Heart right ventricle (tissue), 16 donors: ENCODE data around the gene ABCA4. TPM values are rescaled to one million over a fixed set of nuclear protein-coding genes. Genes with fewer than 3 reads are reported as not detected.

Source experiments
- ATAC-seq, 8 donors: fragments of 200-7000 bp; cut with Tn5 transposase; one replicate each; pipeline ENCODE4 v1.9.1; 2020; ENCODE audit warnings: mild to moderate bottlenecking in 8 of 8, moderate library complexity in 8 of 8, moderate number of reproducible peaks in 1 of 8
- DNase-seq, 2 donors: peaks; one replicate each; pipeline ENCODE4 v3.0.0-alpha.2; 2020
- H3K27ac ChIP-seq, 10 donors: fragments of 200-600 bp; sonication (generic) in 2 of 10; one replicate each; pipeline versions ENCODE4 v1.5.0 to v1.8.0; 2020 to 2022; ENCODE audit warnings: mild to moderate bottlenecking in 3 of 10
- H3K27me3 ChIP-seq, 7 donors: fragments of 200-600 bp; one replicate each; pipeline ENCODE4 v1.8.0; 2021 to 2022; ENCODE audit warnings: mild to moderate bottlenecking in 2 of 7
- H3K36me3 ChIP-seq, 9 donors: fragments of 200-600 bp; sonication (generic) in 1 of 9; one replicate each; pipeline versions ENCODE4 v1.5.0 to v1.8.0; 2020 to 2022; ENCODE audit warnings: mild to moderate bottlenecking in 2 of 9
- H3K4me1 ChIP-seq, 9 donors: fragments of 200-600 bp; sonication (generic) in 1 of 9; one replicate each; pipeline versions ENCODE4 v1.5.0 to v1.8.0; 2020 to 2022; ENCODE audit warnings: mild to moderate bottlenecking in 4 of 9
- H3K4me3 ChIP-seq, 10 donors: fragments of 200-600 bp; sonication (generic) in 2 of 10; one replicate each; pipeline versions ENCODE4 v1.5.0 to v1.8.0; 2020 to 2022; ENCODE audit warnings: mild to moderate bottlenecking in 7 of 10, moderate library complexity in 2 of 10
- H3K9me3 ChIP-seq, 11 donors: fragments of 200-600 bp in 10 of 11; sonication (generic) in 2 of 11; one replicate each; pipeline versions ENCODE4 v1.5.0 to v1.8.0; 2013 to 2022; ENCODE audit warnings: mild to moderate bottlenecking in 2 of 11, control low read depth in 1 of 11, moderate library complexity in 1 of 11
- WGBS, 2 donors: extraction: QIAGEN DNeasy Blood & Tissue Kit; methylation state at CpG; one replicate each; pipeline ENCODE4 v1.1.7; 2013; ENCODE audit warnings: inconsistent platforms in 1 of 2; 5-methylcytosine and 5-hydroxymethylcytosine counted together
- intact Hi-C, 10 donors: fragments of 100-400 bp; cut with DNase I; formaldehyde crosslinking; loops; one replicate each; pipeline versions ENCODE4 v1.11.1 to v1.14.2; 2022
- polyA plus RNA-seq, 2 donors: library from polyadenylated mRNA; stranded (reverse); fragments of 200-250 nt; gene quantifications; one replicate each; pipeline ENCODE4 v1.2.3, GENCODE V29; 2013
- total RNA-seq, 10 donors: library from RNA; stranded (reverse); fragmentation: NEBNext Ultra II Directional in 3 of 10; extraction: Animal tissue kit (Norgen Biotek cat#: 25700) in 3 of 10; gene quantifications; one replicate each; pipeline versions ENCODE4 v1.2.1 to v1.2.4, GENCODE V29; 2021 to 2023
- TF ChIP-seq, protein P1 (sequence below), 9 donors: fragments of 200-600 bp; sonication (generic) in 2 of 9; IDR thresholded peaks; one replicate each; pipeline versions ENCODE4 v1.5.0 to v1.8.0; 2021 to 2022; ENCODE audit warnings: antibody characterized with exemption in 9 of 9, mild to moderate bottlenecking in 5 of 9, moderate library complexity in 1 of 9
- donor health status: Arrhythmogenic right ventricular cardiomyopathy.
- donor health status: ischemic (EF 13 %, LVEDD 7.1; RV severe dilation, severe dysfunction).
- donor health status: healthy with polysubstance abuse.
- donor health status: DM: no; HTN: yes; CAD: no.
- donor health status: DM: no; HTN: no; CAD: no.
- donor health status: ischemic (EF 25% LVEDD 6.9; RV normal size, moderate dysfunction).
- donor health status: ischemic (EF 25% LVEDD 5.7; RV mildly dilated, moderate dysfunction).
- donor health status: healthy.
- donor health status: DM: yes; HTN: yes; CAD: no.
- donor health status: Ischemic cardiomyopathy.
- donor health status: ischemic (EF 35%, LVEDD 5.7; RV mildly dilated, moderate dysfunction).
- donor health status: nonischemic (EF 11% LVEDD 7.7; RV severe dilation, severe dysfunction).
- donor health status: DM: yes; HTN: yes; CAD: no.
- donor health status: PGD.
- donor health status: ischemic (EF 29% LVEDD 5.4; RV normal size, mild dysfunction).
- donor health status: nonischemic (EF 23%, LVEDD 6.1; RV moderate dilation, normal function).

Gene ABCA4
- total and polyA plus RNA-seq, 12 donors: 0.05 to 0.66 (median 0.21) TPM

DNA sequence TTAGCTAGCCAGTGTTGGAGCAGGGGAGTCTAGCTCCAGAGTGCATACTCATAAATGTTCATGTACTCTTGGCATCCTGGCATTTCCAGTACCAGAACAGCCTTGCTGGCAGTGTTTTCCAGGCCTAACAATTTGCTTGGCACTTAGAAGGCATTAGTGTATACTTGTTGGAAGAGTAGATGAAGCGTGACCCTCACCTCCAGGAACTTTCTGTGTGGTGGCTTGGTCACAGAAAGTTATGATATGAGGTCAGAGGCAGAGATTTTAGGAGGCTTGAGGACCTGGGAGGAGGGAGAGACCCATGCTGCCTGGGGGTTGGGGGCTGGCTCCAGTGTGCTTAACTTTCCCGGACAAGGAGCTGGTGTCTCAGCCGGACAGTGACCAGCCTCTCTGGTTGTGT is 159.0 kb downstream of the ABCA4 start:
- Histone ChIP-seq H3K4me1 (no peaks in the 10 kb centered on the region), H3K27ac (no peak overlapping the region), H3K36me3 (no peaks in the 10 kb centered on the region), H3K27me3 (no peaks in the 10 kb centered on the region), H3K9me3 (peaks cover 0 to 3% (median 0%) of the 10 kb centered on the region in 11 donors), H3K4me3 (no peak overlapping the region)
- ATAC-seq (no peak), DNase-seq (no peak)
- TF ChIP-seq, protein P1, sequence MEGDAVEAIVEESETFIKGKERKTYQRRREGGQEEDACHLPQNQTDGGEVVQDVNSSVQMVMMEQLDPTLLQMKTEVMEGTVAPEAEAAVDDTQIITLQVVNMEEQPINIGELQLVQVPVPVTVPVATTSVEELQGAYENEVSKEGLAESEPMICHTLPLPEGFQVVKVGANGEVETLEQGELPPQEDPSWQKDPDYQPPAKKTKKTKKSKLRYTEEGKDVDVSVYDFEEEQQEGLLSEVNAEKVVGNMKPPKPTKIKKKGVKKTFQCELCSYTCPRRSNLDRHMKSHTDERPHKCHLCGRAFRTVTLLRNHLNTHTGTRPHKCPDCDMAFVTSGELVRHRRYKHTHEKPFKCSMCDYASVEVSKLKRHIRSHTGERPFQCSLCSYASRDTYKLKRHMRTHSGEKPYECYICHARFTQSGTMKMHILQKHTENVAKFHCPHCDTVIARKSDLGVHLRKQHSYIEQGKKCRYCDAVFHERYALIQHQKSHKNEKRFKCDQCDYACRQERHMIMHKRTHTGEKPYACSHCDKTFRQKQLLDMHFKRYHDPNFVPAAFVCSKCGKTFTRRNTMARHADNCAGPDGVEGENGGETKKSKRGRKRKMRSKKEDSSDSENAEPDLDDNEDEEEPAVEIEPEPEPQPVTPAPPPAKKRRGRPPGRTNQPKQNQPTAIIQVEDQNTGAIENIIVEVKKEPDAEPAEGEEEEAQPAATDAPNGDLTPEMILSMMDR (IDR thresholded peaks at IDR 0.05): no peak
- 96 to 97% methylated on average over 3 of the region's 3 CpGs for WGBS, 2 donors
- intact Hi-C loops: no loop called here

DNA sequence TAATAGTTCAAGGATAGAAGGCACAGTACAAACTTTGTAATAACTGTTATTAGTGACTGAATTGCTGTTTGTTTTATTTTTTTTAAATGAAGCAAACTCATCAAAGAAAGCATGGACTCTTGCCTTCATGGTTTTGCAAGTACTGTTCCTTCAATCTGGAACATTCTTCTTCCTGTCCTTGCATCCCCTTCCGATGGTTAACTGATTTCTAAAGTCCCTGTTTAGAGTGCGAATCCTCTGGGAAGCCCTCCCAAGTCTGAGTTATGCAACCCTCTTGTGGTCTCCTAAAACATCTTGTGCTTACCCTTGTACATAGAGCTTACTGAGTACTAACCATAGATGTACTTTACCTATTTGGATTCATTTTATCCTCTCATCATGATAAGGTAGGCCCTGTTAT is 159.5 kb downstream of the ABCA4 start:
- no peak overlapping the region for H3K27ac ChIP-seq
- H3K4me1 ChIP-seq: no peaks in the 10 kb centered on the region
- 78 to 89% methylated on average over 2 of the region's 2 CpGs for WGBS, 2 donors
- H3K9me3 ChIP-seq: peaks cover 0 to 8% (median 2%) of the 10 kb centered on the region in 11 donors
- no peak overlapping the region for H3K4me3 ChIP-seq
- DNase-seq (no peak), ATAC-seq (no peak)
- intact Hi-C loops: no loop called here
- no peaks in the 10 kb centered on the region for H3K27me3 ChIP-seq
- TF ChIP-seq, protein P1 (IDR thresholded peaks at IDR 0.05): no peak
- no peaks in the 10 kb centered on the region for H3K36me3 ChIP-seq

DNA sequence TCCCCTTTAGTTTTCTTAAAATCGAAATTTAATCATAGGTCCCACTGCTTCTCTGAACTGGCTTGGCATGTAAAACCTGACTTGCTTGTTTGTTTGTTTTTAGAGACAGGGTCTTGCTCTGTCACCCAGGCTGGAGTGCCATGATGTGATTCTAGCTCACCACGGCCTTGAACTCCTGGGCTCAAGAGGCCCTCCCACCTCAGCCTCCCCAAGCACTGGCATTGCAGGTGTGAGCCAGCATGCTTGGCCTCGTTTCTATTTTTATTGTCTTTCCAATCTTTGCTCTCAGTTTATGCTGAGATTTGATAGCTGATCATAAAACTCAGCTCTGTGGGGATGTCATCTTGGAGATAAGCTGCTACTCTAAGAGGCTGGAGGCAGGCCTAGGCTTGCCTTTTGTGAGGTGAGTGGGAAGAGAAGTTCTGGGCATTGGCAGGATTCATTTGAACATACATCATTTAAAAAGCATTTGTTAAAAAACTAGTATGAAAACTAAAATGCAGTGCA is 160.3 kb downstream of the ABCA4 start:
- intact Hi-C loops: no loop called here
- ATAC-seq: no peak
- Histone ChIP-seq H3K4me3 (no peak overlapping the region), H3K27me3 (no peaks in the 10 kb centered on the region), H3K36me3 (no peaks in the 10 kb centered on the region), H3K9me3 (peaks cover 0 to 15% (median 9%) of the 10 kb centered on the region in 11 donors), H3K27ac (no peak overlapping the region), H3K4me1 (no peaks in the 10 kb centered on the region)
- DNase-seq: no peak
- WGBS, 2 donors: 63 to 70% methylated on average over 3 of the region's 3 CpGs
- TF ChIP-seq, protein P1 (IDR thresholded peaks at IDR 0.05): no peak

DNA sequence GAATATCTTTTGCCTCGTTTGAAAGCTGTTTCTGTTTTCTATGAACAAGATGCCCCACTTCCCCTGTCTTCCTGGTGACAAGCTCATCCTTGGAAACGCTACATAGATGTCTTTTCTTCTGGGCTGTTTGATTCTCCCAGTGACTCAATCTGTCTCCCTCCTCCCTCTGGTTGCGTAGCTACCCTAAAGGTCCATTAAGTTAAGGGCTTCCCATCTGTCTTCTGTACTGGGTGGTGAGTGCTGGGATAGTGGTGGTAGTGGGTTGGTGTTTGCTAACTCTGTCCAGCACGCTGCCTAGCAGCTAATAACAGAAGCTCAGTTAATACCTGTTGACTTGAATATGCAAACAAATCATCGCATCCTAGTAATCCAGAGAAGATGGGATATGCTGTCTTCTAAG is 161.5 kb downstream of the ABCA4 start:
- Histone ChIP-seq H3K27me3 (no peaks in the 10 kb centered on the region), H3K4me1 (no peaks in the 10 kb centered on the region), H3K9me3 (peaks cover 0 to 28% (median 20%) of the 10 kb centered on the region in 11 donors), H3K4me3 (no peak overlapping the region), H3K27ac (no peak overlapping the region), H3K36me3 (no peaks in the 10 kb centered on the region)
- WGBS, 2 donors: 73 to 74% methylated on average over 5 of the region's 5 CpGs
- intact Hi-C loops: no loop called here
- TF ChIP-seq, protein P1 (IDR thresholded peaks at IDR 0.05): no peak
- no peak for ATAC-seq
- no peak for DNase-seq
